HEK293T (cell line): ENCODE results near the gene PRR3.

Experiments used
- CTCF ChIA-PET: fragments of 350-600 bp; formaldehyde crosslinking; extraction: SDS; loops from one replicate; lab custom pipeline; 2021; ENCODE audit warnings: antibody characterized with exemption, inconsistent platforms; lab: Yijun Ruan, JAX
- POLR2A ChIA-PET: fragments of 350-600 bp; formaldehyde crosslinking; extraction: SDS; loops from one replicate; lab custom pipeline; 2020; ENCODE audit warnings: antibody characterized with exemption, inconsistent platforms; lab: Yijun Ruan, JAX
- DNase-seq: peaks from one replicate; pipeline ENCODE4 v3.0.0; 2012; ENCODE audit warnings: mixed read lengths; ENCODE audit errors: extremely low spot score
- ARNT ChIP-seq: fragments of 450-650 bp; IDR thresholded peaks from 2 replicates; pipeline ENCODE4 v1.6.1; 2017; ENCODE audit warnings: mild to moderate bottlenecking
- BHLHE40 ChIP-seq: fragments of 450-650 bp; IDR thresholded peaks from 2 replicates; pipeline ENCODE4 v1.6.1; 2016; ENCODE audit warnings: mild to moderate bottlenecking, moderate library complexity, borderline replicate concordance
- CTBP1 ChIP-seq: fragments of 450-650 bp; IDR thresholded peaks from 2 replicates; pipeline ENCODE4 v1.6.1; 2016; ENCODE audit warnings: borderline replicate concordance
- ELF4 ChIP-seq: fragments of 450-650 bp; IDR thresholded peaks from 2 replicates; pipeline ENCODE4 v1.6.1; 2017; ENCODE audit warnings: antibody characterized with exemption
- FOXA1 ChIP-seq: fragments of 450-650 bp; IDR thresholded peaks from 2 replicates; pipeline ENCODE4 v1.6.1; 2016; ENCODE audit warnings: mild to moderate bottlenecking
- FOXK2 ChIP-seq: fragments of 450-650 bp; IDR thresholded peaks from 2 replicates; pipeline ENCODE4 v1.6.1; 2016; ENCODE audit warnings: mild to moderate bottlenecking
- FOXM1 ChIP-seq: fragments of 450-650 bp; IDR thresholded peaks from 2 replicates; pipeline ENCODE4 v1.6.1; 2017; ENCODE audit warnings: mild to moderate bottlenecking, borderline replicate concordance
- HDGF ChIP-seq: fragments of 450-650 bp; IDR thresholded peaks from 2 replicates; pipeline ENCODE4 v1.6.1; 2017; ENCODE audit warnings: antibody characterized with exemption, borderline replicate concordance
- L3MBTL2 ChIP-seq: fragments of 450-650 bp; conservative IDR thresholded peaks from 2 replicates; pipeline ENCODE4 v1.6.1; 2016; ENCODE audit warnings: mild to moderate bottlenecking
- LEF1 ChIP-seq: fragments of 450-650 bp; IDR thresholded peaks from 2 replicates; pipeline ENCODE4 v1.6.1; 2017; ENCODE audit warnings: mild to moderate bottlenecking, borderline replicate concordance
- NFRKB ChIP-seq: fragments of 450-650 bp; IDR thresholded peaks from 2 replicates; pipeline ENCODE4 v1.6.1; 2016; ENCODE audit warnings: mild to moderate bottlenecking, moderate library complexity
- SUZ12 ChIP-seq: fragments of 450-650 bp; IDR thresholded peaks from 2 replicates; pipeline ENCODE4 v1.6.1; 2016; ENCODE audit warnings: mild to moderate bottlenecking
- TARDBP ChIP-seq: fragments of 450-650 bp; IDR thresholded peaks from 2 replicates; pipeline ENCODE4 v1.6.1; 2016
- ZNF384 ChIP-seq: fragments of 450-650 bp; IDR thresholded peaks from 2 replicates; pipeline ENCODE4 v1.6.1; 2016
- TF ChIP-seq, protein P1 (sequence below): fragments of 450-650 bp; IDR thresholded peaks from 2 replicates; pipeline ENCODE4 v1.6.1; 2016

The PRR3 gene, protein sequence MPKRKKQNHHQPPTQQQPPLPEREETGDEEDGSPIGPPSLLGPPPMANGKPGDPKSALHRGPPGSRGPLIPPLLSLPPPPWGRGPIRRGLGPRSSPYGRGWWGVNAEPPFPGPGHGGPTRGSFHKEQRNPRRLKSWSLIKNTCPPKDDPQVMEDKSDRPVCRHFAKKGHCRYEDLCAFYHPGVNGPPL

DNA sequence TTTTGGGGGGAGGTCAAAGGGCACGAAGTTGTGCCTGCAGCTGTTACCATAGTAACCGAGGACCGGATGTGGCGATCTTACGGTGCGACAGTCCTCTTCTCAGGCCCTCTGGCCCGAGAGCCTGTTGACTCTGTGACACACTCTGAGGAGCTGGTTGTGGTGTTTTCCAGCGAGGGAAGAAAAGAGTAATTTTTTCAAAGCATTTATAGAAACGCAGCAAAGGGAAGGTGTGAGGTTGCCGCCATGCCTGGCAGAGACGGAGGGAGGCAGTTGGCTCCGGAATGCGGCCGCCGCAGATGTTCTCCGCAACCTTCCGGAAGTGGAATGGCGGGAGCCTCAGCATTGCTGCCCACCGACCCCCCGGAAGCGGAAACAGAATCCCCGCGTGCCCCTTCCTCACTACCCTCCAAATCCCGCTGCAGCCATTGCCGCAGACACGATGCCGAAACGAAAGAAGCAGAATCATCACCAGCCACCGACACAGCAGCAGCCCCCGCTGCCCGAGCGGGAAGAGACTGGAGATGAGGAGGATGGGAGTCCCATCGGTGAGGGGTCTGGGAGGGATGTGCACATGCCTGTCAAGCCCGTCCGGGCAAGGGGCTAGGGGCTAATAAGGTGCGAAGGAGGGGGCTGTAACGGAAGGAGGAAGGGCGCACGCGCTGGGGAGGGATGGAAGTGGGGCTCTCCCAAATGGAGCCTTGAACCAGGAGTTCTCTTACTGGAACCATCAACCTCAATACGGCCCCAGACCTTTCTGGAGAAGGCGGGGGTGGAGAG lies at the start of gene PRR3:
PRR3 (plus strand) TSS at position 390 of the 777 bp plus-strand sequence; CDS start at position 440, 50 bp downstream.
- peak; percentile 85 for DNase-seq
- ChIA-PET CTCF (interaction anchor here (0.9 kb wide), 1 partner anchor 17 kb away, joined by 3 read pairs; no protein-coding TSS in a partner anchor), POLR2A (interaction anchor here (0.6 to 3.6 kb wide), 15 partner anchors 10 to 601 kb away, joined by 3 to 32 read pairs (median 5); partner anchors contain the start of genes ABCF1 and TCF19)
- peak; percentile 100 for TF ChIP-seq L3MBTL2
- no peak for TF ChIP-seq HDGF
- TF ChIP-seq CTBP1 = no peak
- peak; percentile 44; the same call in 1 of the 2 replicates for TF ChIP-seq NFRKB
- TF ChIP-seq ELF4 = peak; percentile 60
- TF ChIP-seq, protein P1, sequence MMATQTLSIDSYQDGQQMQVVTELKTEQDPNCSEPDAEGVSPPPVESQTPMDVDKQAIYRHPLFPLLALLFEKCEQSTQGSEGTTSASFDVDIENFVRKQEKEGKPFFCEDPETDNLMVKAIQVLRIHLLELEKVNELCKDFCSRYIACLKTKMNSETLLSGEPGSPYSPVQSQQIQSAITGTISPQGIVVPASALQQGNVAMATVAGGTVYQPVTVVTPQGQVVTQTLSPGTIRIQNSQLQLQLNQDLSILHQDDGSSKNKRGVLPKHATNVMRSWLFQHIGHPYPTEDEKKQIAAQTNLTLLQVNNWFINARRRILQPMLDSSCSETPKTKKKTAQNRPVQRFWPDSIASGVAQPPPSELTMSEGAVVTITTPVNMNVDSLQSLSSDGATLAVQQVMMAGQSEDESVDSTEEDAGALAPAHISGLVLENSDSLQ = peak; percentile 36; the same call in 1 of the 2 replicates

DNA sequence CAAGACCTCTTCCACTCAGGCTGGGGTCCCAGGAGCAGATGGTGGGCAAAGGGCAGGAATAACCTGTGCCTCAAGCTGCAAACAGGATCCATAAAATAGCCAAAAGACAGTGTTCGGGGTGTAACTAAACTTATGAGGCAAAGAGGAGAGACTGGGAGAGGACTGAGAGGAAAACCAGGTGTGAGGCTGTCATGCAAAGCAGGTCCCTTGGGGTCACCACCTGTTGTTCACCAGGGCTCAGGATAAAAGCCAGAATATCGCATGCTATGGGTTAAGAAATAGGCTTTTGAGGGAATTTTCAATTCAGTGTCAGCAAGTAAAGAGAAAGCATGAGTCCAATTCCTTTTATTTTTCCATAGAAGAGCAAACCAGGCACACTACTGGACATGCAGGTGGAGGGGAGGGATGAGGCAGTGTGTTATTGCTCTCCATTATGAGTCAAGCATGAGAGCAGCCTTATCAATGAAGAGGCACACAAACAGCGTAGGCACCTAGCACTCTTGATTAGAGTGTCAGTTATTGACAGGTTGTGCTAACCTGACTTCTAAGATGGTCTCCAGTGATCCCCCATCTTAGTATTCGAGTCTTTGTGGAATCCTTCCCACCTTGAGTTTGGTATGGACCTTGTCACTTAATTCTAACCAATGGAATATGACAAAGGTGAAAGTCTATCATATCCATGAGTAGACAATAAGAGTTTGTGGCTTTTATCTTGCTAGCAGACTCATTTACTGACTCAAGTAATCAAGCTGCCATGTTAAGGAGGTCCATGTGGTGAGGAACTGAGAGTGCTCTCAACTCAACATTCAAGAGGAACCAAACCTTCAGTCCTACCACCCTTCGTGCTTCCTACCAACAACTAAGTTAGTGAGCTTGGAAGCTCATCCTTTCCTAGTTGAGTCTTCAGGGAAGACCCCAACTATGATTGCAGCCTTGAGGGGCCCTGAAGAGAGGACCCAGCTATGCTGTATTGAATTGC lies 49.0 kb upstream of the PRR3 start:
- DNase-seq = no peak
- CTCF ChIA-PET = no interaction called here

DNA sequence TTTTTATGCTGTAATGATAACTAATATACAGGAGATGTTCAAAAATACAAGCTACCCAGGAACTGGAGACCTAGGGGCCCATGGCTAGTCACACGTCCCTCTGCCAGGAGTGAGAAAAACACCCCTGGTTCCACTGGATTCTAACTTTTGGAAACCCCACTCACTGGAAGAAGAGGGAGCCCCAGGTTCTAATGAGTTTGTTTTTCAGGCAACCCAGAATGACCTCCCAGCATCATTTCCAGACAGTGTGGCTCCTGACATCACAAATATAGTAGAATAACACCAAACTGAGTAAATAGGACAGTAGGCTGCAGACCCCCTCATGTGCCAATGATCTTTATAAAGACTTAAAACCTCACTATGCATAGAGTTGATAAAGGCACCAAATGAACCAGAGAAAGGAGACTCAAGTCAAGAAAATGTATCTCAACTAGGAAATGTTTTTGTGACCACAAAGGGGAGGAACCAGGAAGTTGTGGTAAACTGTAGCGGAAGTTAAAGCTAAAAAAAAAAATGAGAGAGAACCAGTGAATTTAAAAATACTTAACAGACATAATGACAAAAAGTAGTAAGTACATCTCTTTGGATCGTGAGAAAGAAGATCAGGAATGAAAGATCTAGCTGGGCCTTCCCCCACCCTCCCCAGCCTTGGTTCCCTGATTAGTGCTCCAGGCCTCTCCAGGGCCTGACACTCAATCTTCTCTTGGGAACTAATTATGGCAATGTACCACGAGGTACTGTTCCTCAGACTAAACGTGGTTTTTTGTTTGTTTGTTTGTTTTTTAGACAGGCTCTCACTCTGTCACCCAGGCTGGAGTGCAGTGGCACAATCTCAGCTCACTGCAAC lies 48.0 kb upstream of the PRR3 start:
- TF ChIP-seq FOXM1 = no peak
- TF ChIP-seq LEF1 = no peak
- TF ChIP-seq TARDBP = no peak
- TF ChIP-seq FOXA1 = no peak
- no peak for DNase-seq
- ChIA-PET POLR2A (no interaction called here), CTCF (no interaction called here)

More for the DNA sequence above, 49.0 kb upstream of the PRR3 start:
- TF ChIP-seq LEF1 = no peak
- TF ChIP-seq FOXM1 = no peak
- TF ChIP-seq ARNT = no peak
- TF ChIP-seq ELF4 = no peak
- no peak for TF ChIP-seq FOXK2
- no peak for TF ChIP-seq TARDBP
- TF ChIP-seq SUZ12 = no peak
- TF ChIP-seq, protein P1 = no peak
- no peak for TF ChIP-seq NFRKB
- no peak for TF ChIP-seq CTBP1
- no peak for TF ChIP-seq FOXA1
- POLR2A ChIA-PET = no interaction called here

DNA sequence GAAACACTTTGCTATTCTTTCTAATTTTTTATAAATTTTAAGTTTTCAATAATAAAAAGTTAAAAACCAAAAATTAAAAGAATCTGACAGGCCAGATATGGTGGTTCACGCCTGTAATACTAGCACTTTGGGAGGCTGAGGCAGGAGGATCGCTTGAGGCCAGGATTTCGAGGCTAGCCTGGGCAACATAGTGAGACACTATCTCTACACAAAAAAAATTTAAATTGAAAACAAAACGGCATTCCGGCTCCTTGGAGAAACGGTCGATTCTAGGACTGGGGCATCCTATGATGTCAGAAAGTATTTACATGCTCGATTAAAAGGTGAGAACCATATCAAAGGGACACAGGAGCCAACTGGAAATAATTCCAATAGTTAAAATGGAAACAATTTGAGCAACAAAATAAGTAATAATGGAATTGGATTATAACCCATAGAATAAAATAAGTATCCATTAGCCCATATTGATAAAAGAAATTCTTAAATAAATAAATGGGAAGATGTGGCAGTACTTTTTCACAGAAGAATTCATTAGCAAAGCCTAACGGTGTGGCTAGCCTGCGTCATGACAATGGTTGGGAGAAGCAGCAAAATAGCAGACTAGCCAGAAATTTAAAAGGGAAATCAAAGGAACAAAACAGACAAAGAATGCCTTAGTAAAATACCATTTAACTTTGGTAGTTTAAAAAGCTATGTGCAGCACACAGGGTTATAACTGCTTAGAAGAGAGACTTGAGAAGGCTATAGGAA lies 46.5 kb upstream of the PRR3 start:
- DNase-seq = no peak
- CTCF ChIA-PET = interaction anchor here (0.8 kb wide), 2 partner anchors 22 to 31 kb away, joined by 4 read pairs; no protein-coding TSS in a partner anchor
- TF ChIP-seq FOXK2 (no peak), ZNF384 (no peak)
- POLR2A ChIA-PET = no interaction called here

DNA sequence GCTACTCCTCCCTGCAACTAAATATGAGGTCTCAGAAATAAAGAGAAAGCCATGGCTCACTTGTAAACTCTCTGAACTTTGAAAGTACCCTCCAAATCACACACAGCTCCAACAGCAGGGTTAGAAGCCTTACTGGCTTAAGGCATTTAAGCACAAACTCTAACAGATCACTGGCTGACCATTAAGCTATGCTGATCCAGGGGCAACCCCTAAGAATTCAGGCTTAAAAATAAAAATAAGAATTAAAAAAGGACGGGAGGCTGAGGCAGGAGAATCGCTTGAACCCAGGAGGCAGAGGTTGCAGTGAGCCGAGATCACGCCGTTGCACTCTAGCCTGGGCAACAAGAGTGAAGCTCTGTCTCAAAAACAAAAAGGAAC lies 45.9 kb upstream of the PRR3 start:
- CTCF ChIA-PET = interaction anchor here (0.8 kb wide), 2 partner anchors 21 to 30 kb away, joined by 4 read pairs; no protein-coding TSS in a partner anchor
- TF ChIP-seq FOXK2 (no peak), L3MBTL2 (no peak), BHLHE40 (no peak), NFRKB (no peak), HDGF (no peak), ELF4 (no peak), FOXA1 (no peak), FOXM1 (no peak), SUZ12 (no peak), ARNT (no peak)
- TF ChIP-seq, protein P1 = no peak
- no peak for DNase-seq
- POLR2A ChIA-PET = no interaction called here
